CD4-positive, alpha-beta T cell treated with Interleukin-17A for 4 hours (primary cell): ENCODE data around the gene TIGD6.
"Not testable (repeated sequence)": the region's sequence is repeated elsewhere in the genome, so short reads cannot be mapped to it uniquely, and the experiment has no call there.

Experiments used
- DNase-seq: peaks from one replicate; pipeline ENCODE4 v3.0.0-alpha.2; 2020; ENCODE audit warnings: mixed read lengths

TIGD6 gene

DNA sequence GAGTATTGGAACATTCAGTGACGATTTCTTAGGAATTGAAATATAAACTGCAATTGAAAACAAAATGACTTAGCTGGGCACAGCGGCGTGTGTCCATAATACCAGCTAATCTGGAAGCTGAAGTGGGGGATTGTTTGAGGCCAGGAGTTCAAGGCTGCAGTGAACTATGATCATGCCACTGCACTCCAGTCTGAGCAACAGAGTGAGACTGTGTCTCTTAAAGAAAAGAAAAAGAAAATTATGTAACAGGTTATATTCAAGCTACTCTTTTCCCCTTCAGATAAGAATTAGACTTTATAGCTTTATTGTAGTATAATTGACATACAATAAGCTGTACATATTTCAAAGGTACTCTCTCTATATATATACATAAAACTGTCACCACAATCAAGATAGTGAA lies 33.5 kb downstream of the TIGD6 start:
- no peak for DNase-seq

- DNase-seq, result no peak
These were observed 36.7 kb downstream of the TIGD6 start for GRCh38 chr5:149963729-149964128.

GRCh38 chr5:149962601-149963300 lies 37.7 kb downstream of the TIGD6 start:
- no peak for DNase-seq

GRCh38 chr5:149961957-149962409 lies 38.5 kb downstream of the TIGD6 start:
- DNase-seq, result no peak

DNA sequence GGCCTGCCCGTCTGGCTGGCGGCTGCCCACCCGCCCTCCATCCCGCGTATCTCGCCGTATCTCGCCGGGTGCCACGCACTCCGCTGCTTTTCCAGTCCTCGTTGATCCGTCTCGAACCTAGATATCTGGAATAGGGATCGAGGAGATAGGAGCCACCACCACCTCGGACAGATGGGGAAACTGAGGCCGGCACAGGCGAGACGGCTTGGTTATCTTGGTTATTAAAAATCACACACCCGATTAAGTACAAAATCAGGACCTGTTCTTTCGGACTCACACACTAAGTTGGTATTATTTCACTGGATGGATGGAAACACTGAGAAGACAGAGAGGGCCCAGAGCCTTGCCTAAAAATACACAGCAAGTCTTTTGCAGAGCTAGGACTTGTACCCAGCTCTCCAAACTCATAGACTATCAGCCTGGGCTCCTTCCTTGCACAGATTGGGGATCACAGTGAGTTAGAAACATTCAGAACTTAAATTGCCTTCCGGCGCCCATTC lies 39.2 kb downstream of the TIGD6 start:
- DNase-seq, result no peak

DNA sequence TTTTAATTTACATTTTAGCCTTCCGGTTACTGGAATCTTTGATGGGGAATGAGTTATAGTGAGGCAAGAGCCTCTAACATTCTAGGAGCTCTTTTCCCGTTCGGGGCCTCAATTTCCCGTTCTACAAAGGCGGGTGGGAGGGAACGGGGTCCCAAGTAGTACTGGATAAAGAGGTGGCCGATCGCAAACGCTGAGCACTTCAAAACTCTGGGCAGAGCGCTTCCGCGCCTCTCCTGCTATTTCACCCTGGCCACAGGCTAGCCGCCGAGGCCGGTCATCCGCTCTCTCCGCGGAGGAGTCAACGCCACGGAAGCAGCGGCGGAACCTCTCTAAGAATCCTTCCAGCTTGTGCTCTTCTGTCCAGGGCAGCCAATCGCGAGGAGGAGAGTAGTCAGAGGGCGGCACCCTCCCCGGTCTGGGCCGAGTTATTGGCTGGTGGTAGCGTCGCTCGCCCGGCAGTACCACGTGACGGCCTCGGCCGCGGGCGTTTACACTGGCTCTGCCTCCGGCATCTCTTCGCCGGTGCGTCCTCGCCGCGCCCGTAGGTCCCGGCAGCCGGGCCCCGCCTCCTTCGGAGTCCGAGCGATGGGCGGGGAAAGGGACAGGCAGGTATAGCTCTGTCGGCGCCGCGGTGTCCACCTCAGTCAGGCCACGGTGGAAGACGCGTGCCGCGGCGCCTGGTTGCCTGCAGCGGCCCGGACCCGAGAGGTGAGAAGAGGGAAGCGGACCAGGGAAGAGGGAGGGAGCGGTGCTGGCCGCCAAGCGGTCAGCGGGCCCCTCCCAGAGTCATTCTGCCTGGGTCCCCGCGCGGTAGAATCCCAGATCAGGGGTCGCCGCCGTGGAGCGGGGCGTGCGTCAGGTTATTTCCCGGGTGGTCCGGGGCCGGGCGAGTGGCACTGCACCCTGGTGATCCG lies 39.9 kb downstream of the TIGD6 start, which contains the start of gene SLC26A2:
TSS of gene SLC26A2 (plus strand) at position 487 of the 914 bp plus-strand sequence. CDS start 16,895 bp downstream, outside the sequence.
- peak; percentile 94 for DNase-seq

DNA sequence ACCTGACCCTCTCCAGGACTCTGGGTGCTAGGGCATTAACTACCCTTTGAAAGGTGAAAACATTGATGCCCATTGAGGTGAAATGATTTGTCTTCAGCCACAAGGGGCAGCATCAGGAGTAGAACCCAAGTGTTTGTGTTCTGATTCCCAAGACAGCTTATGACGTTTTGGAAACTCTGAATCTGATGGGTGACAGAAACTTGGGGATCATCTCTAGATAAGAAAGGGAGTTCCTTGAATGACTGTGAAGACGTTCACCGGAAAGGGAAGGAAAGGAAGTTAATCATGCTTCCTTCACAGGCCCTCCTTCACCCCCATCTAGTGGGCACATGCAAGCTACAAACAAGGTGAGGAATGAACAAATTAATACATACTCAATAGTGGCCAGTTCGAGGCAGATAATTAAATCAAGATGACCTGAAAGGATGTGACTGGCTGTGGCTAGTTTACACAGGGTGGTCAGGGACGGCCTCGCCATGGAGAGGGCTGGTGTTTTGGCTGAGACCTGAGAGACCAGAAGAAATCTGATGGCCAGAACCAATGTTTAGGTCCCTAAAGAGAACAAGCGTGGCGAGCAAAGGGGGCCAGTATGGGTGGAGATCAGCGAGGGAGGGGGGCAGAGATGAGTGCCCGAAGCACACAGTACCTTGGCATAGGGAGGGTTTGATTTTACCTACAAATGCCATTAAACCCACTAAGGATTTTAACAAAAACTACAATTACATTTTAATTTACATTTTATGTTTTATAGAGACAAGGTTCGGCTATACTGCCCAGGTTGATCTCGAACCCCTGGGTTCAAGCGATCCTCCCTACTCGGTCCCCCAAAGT lies 40.8 kb downstream of the TIGD6 start:
- peak; percentile 48 for DNase-seq

DNA sequence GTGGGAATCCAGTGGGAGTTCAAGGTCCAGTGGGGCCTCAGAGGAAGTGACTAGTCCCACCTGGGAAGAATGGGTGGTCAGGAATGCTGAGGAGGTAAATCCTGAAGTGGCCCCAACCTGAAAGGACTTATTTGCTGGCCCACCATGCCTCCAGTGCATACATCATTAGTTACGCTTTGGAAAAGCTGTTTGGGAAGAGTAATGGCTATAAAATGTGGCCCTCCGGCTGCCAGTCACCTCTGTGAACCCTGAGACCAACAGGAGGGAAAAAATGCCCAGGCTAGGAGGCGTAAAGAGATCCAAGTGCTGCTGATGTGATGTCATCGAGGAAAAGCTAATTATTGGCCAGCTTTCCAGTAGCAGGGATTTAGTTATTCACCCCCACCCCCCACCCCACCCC lies 42.6 kb downstream of the TIGD6 start:
- DNase-seq, result no peak

DNA sequence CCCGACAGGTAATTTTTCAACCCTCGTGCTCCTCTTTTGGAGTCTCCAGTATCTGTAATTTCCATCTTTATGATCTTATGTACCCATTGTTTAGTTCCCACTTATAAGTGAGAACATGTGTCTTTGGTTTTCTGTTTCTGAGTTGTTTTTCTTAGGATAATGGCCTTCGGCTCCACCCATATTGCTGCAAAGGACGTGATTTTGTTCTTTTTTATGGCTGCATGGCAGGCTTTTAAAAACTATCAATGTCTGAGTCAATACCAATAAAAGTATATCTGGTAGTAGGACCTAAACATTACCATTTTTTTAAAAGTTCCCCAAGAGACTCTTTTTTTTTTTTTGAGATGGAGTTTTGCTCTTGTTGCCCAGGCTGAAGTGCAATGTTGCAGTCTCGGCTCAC lies 43.8 kb downstream of the TIGD6 start:
- DNase-seq, result no peak

- no peak for DNase-seq
These were observed 45.7 kb downstream of the TIGD6 start for GRCh38 chr5:149954798-149955197.

- DNase-seq, result no peak
These were observed 46.9 kb downstream of the TIGD6 start for GRCh38 chr5:149953436-149954121.

DNA sequence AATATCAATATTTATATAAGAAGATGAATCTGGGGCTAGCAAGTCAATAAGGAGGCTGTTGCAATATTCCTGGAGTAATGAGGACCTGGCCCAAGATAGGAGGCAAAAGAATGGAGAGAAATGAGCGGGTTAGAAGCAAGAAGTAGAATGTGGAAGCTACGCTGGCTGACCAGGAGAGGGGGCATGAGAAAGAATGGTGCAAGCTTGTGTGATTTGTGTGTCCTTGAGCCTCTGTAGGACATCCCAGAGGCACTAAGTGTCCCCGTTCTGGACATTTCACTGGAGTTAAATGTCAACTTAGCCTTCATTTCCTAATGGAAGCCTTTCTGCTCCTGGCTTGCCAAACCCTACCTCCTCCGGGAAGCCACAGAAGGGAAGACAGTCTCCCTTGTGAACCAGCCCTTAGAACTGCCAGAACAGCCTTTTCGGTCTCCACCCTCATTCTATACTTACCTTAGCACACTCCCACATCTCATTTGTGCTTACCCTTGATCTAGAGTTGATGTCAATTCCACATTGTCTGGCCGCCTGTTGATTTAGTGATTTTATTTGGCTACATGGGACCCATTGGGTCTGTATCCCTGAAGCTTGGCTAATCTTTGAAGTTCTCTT lies 49.2 kb downstream of the TIGD6 start:
- no peak for DNase-seq

- DNase-seq, result no peak
These were observed 51.5 kb downstream of the TIGD6 start for GRCh38 chr5:149948993-149949392.

DNA sequence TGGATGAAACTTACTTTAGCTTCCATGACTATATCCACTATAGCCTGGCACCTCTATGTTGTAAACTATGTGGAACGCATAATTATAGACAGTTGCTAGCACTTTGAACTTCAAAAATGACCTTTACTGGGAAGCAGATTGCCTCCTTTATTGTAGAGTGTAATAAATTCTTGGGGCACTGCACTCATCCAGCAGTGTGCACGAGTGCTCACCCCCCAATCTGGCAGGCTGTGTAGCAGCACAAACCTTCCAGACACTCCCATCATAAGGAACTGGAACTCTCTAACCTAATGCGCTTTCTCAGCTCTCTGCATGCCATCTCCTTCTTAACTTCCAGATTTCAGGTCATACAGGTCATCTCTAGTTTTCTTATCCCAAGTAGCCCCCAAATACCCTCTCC lies 54.3 kb downstream of the TIGD6 start:
- no peak for DNase-seq

DNA sequence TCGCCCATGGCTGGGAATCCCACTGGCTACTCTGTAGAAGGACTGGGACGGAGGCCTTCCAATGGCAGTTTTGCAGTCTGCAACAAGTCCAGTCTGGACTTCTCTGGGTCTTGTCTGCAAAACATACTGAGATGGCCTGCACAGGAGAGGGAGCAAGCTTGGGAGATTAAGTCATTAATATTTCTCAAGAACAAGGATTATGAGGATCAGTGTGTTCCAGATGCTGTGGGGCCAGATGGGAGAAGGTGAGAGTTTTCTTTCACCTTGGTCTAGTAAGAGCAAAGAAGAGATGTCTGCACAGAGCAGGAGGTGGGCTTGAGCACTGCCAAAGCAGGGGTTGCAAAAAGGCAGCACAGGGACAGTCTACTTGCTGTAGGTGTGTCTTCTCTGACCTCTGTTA lies 55.8 kb downstream of the TIGD6 start, which contains the start of gene PDE6A:
TSS of gene PDE6A (minus strand) at position 128 of the 400 bp plus-strand sequence. CDS start at position 8, 120 bp downstream.
- no peak for DNase-seq

DNA sequence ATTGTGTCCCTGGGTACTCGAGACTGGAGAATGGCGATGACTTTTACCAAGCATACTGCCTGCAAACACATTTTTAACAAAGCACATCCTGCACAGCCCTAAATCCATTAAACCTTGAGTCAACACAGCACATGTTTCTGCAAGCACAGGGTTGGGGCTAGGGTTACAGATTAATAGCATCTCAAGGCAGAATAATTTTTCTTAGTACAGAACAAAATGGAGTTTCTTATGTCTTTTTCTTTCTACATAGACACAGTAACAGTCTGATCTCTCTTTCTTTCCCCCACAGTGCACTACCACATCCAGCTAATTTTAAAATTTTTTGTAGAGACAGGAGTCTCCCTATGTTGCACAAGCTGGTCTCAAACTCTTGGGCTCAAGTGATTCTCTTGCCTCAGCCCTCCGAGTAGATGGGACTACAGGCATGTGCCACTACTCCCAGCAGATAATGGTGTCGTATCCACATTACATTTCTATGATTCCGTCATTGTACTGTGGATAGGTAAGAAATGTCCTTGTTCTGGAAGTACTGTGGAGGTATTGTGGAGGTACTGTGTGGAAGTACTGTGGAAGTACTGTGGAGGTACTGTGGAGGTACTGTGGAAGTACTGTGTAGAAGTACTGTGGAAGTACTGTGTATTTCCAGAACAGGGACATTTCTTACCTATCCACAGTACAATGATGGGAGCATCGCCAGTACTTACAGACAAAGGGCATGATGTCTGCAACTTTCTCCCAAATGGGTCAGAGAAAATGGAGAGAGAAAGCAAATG lies 57.1 kb downstream of the TIGD6 start:
- DNase-seq, result not testable (repeated sequence)
